ENCODE data around the gene CROCC2.

The CROCC2 gene

GRCh38 chr2:240922982-240923537 is 16.9 kb downstream of the CROCC2 start:
- TF ChIP-seq EZH2phosphoT487 (IDR thresholded peaks at IDR 0.05; ENCODE audit: borderline replicate concordance, low read length) (no peak), CTCF (IDR thresholded peaks at IDR 0.05; ENCODE audit: low read depth, low read length, poor library complexity, severe bottlenecking) (no peak)
- no peaks in the 10 kb centered on the region for H3F3A ChIP-seq (ENCODE audit: control insufficient read depth, insufficient read depth)
- H3K9me3 ChIP-seq (ENCODE audit: control insufficient read depth, insufficient read depth, low read length), result no peaks in the 10 kb centered on the region
- H4K20me1 ChIP-seq (ENCODE audit: control insufficient read depth, insufficient read depth, low read depth, low read length), result no peaks in the 10 kb centered on the region
- H3K27me3 ChIP-seq (ENCODE audit: control insufficient read depth, low read length), result no peaks in the 10 kb centered on the region
- H3K4me3 ChIP-seq (ENCODE audit: low read length), result no peak overlapping the region
- H3K27ac ChIP-seq (ENCODE audit: low read depth, low read length), result no peak overlapping the region
- H3K36me3 ChIP-seq (ENCODE audit: control insufficient read depth, low read length), result no peaks in the 10 kb centered on the region
- H3K9me2 ChIP-seq (replicated peaks; ENCODE audit: control insufficient read depth, low read length), result no peaks in the 10 kb centered on the region
- no peaks in the 10 kb centered on the region for H3K79me2 ChIP-seq (ENCODE audit: control insufficient read depth, low read length)
- H3K4me1 ChIP-seq (ENCODE audit: control insufficient read depth, low read length), result no peaks in the 10 kb centered on the region
- no peak overlapping the region for H3K4me2 ChIP-seq (ENCODE audit: low read length)

- Histone ChIP-seq H3K27me3 (ENCODE audit: control insufficient read depth, low read length) (no peaks in the 10 kb centered on the region), H3K36me3 (ENCODE audit: control insufficient read depth, low read length) (no peaks in the 10 kb centered on the region), H3K79me2 (ENCODE audit: control insufficient read depth, low read length) (no peaks in the 10 kb centered on the region), H3K9me3 (ENCODE audit: control insufficient read depth, insufficient read depth, low read length) (no peaks in the 10 kb centered on the region), H3F3A (ENCODE audit: control insufficient read depth, insufficient read depth) (no peaks in the 10 kb centered on the region), H3K4me1 (ENCODE audit: control insufficient read depth, low read length) (no peaks in the 10 kb centered on the region), H4K20me1 (ENCODE audit: control insufficient read depth, insufficient read depth, low read depth, low read length) (no peaks in the 10 kb centered on the region), H3K9me2 (replicated peaks; ENCODE audit: control insufficient read depth, low read length) (no peaks in the 10 kb centered on the region), H3K4me2 (ENCODE audit: low read length) (no peak overlapping the region), H3K27ac (ENCODE audit: low read depth, low read length) (no peak overlapping the region), H3K4me3 (ENCODE audit: low read length) (no peak overlapping the region)
- TF ChIP-seq EZH2phosphoT487 (IDR thresholded peaks at IDR 0.05; ENCODE audit: borderline replicate concordance, low read length), result no peak
- TF ChIP-seq CTCF (IDR thresholded peaks at IDR 0.05; ENCODE audit: low read depth, low read length, poor library complexity, severe bottlenecking), result no peak
Measured at GRCh38 chr2:240925191-240925567, 19.0 kb downstream of the CROCC2 start.

GRCh38 chr2:240925568-240926515 is 19.7 kb downstream of the CROCC2 start:
- Histone ChIP-seq H3K4me1 (ENCODE audit: control insufficient read depth, low read length) (no peaks in the 10 kb centered on the region), H3K9me3 (ENCODE audit: control insufficient read depth, insufficient read depth, low read length) (no peaks in the 10 kb centered on the region), H3K27me3 (ENCODE audit: control insufficient read depth, low read length) (no peaks in the 10 kb centered on the region), H3K36me3 (ENCODE audit: control insufficient read depth, low read length) (no peaks in the 10 kb centered on the region), H4K20me1 (ENCODE audit: control insufficient read depth, insufficient read depth, low read depth, low read length) (no peaks in the 10 kb centered on the region), H3K4me2 (ENCODE audit: low read length) (no peak overlapping the region), H3K4me3 (ENCODE audit: low read length) (no peak overlapping the region), H3F3A (ENCODE audit: control insufficient read depth, insufficient read depth) (no peaks in the 10 kb centered on the region), H3K79me2 (ENCODE audit: control insufficient read depth, low read length) (no peaks in the 10 kb centered on the region), H3K9me2 (replicated peaks; ENCODE audit: control insufficient read depth, low read length) (no peaks in the 10 kb centered on the region), H3K27ac (ENCODE audit: low read depth, low read length) (no peak overlapping the region)
- TF ChIP-seq CTCF (IDR thresholded peaks at IDR 0.05; ENCODE audit: low read depth, low read length, poor library complexity, severe bottlenecking), result no peak
- no peak for TF ChIP-seq EZH2phosphoT487 (IDR thresholded peaks at IDR 0.05; ENCODE audit: borderline replicate concordance, low read length)
